ENCODE data around the gene PKD1L1.
A peak's percentile ranks its signal among the peaks of the same experiment; 100 is the strongest.

The PKD1L1 gene

GRCh38 chr7:47902013-47902412, 46.3 kb downstream of the PKD1L1 start:
- DNase-seq, result no peak

- DNase-seq, result no peak
Measured at GRCh38 chr7:47901542-47901941, 46.7 kb downstream of the PKD1L1 start.

GRCh38 chr7:47897831-47898230, 50.4 kb downstream of the PKD1L1 start:
- no peak for DNase-seq

GRCh38 chr7:47896809-47897423, 51.4 kb downstream of the PKD1L1 start:
- DNase-seq, result no peak

- DNase-seq, result no peak
Measured at GRCh38 chr7:47895026-47895425, 53.2 kb downstream of the PKD1L1 start.

- no peak for DNase-seq
Measured at GRCh38 chr7:47893721-47894365, 54.4 kb downstream of the PKD1L1 start.

GRCh38 chr7:47893238-47893637, 55.0 kb downstream of the PKD1L1 start:
- DNase-seq, result no peak

GRCh38 chr7:47890606-47891005, 57.7 kb downstream of the PKD1L1 start:
- no peak for DNase-seq

- DNase-seq, result no peak
Measured at GRCh38 chr7:47890125-47890524, 58.1 kb downstream of the PKD1L1 start.

GRCh38 chr7:47889723-47890122, 58.5 kb downstream of the PKD1L1 start:
- no peak for DNase-seq

- DNase-seq, result no peak
Measured at GRCh38 chr7:47888371-47889265, 59.6 kb downstream of the PKD1L1 start.

GRCh38 chr7:47887016-47887640, 61.1 kb downstream of the PKD1L1 start:
- DNase-seq, result no peak

- no peak for DNase-seq
Measured at GRCh38 chr7:47885987-47886811, 62.1 kb downstream of the PKD1L1 start.

- no peak for DNase-seq
Measured at GRCh38 chr7:47885309-47885986, 62.8 kb downstream of the PKD1L1 start.

- DNase-seq, result no peak
Measured at GRCh38 chr7:47884675-47885074, 63.6 kb downstream of the PKD1L1 start.

GRCh38 chr7:47882635-47883034, 65.6 kb downstream of the PKD1L1 start:
- DNase-seq, result peak; percentile 5

GRCh38 chr7:47881256-47881655, 67.0 kb downstream of the PKD1L1 start:
- peak; percentile 56 for DNase-seq

- no peak for DNase-seq
Measured at GRCh38 chr7:47878662-47879061, 69.6 kb downstream of the PKD1L1 start.

- no peak for DNase-seq
Measured at GRCh38 chr7:47877336-47877735, 70.9 kb downstream of the PKD1L1 start.

GRCh38 chr7:47875998-47876744, 72.1 kb downstream of the PKD1L1 start:
- no peak for DNase-seq

GRCh38 chr7:47875406-47875805, 72.9 kb downstream of the PKD1L1 start:
- no peak for DNase-seq
